Mesothelial cell of epicardium (in vitro differentiated cells): ENCODE results near the gene HEXIM2. TPM values are rescaled to one million over a fixed set of nuclear protein-coding genes. Genes with fewer than 3 reads are reported as not detected.

Experiments used
- DNase-seq, 2 experiments: peaks; one replicate each; pipeline ENCODE4 v3.0.0; 2021; ENCODE audit warnings: low spot score in 2 of 2; ENCODE audit not compliant: unreplicated experiment in 2 of 2
- H3K27ac Mint-ChIP-seq: 2 replicates; pipeline ENCODE4 v1.8.0; 2021; ENCODE audit warnings: mixed read lengths
- H3K27me3 Mint-ChIP-seq: 2 replicates; pipeline ENCODE4 v1.8.0; 2021; ENCODE audit warnings: low read depth, mixed read lengths
- H3K36me3 Mint-ChIP-seq: 2 replicates; pipeline ENCODE4 v1.8.0; 2021; ENCODE audit warnings: mixed read lengths
- H3K4me1 Mint-ChIP-seq: 2 replicates; pipeline ENCODE4 v1.8.0; 2021; ENCODE audit warnings: mixed read lengths
- H3K4me3 Mint-ChIP-seq: 2 replicates; pipeline ENCODE4 v1.8.0; 2021; ENCODE audit warnings: mild to moderate bottlenecking, moderate library complexity, mixed read lengths
- H3K9me3 Mint-ChIP-seq: 2 replicates; pipeline ENCODE4 v1.8.0; 2021; ENCODE audit warnings: mixed read lengths
- CTCF ChIP-seq: fragments of 200-600 bp; sonication (generic); IDR thresholded peaks from one replicate; pipeline ENCODE4 v1.5.0; 2021; ENCODE audit warnings: antibody characterized with exemption; ENCODE audit not compliant: unreplicated experiment
- total RNA-seq: library from RNA; stranded (reverse); gene quantifications from 3 replicates; pipeline ENCODE4 v1.2.1, GENCODE V29; 2021

HEXIM2 gene
- total RNA-seq, 1 donor from 2014 or later: 6.5 TPM

GRCh38 chr17:45144199-45145034 is 17.3 kb upstream of the HEXIM2 start:
- peak overlapping the region; percentile 94 for H3K27ac Mint-ChIP-seq
- H3K4me1 Mint-ChIP-seq: peaks cover 25% of the 10 kb centered on the region
- TF ChIP-seq CTCF: no peak
- H3K4me3 Mint-ChIP-seq: peak overlapping the region; percentile 68
- H3K27me3 Mint-ChIP-seq: no peaks in the 10 kb centered on the region
- peaks cover 3% of the 10 kb centered on the region for H3K36me3 Mint-ChIP-seq
- no peaks in the 10 kb centered on the region for H3K9me3 Mint-ChIP-seq
- no peak for DNase-seq

- peaks cover 3% of the 10 kb centered on the region for H3K36me3 Mint-ChIP-seq
- peak overlapping the region; percentile 49 for H3K4me3 Mint-ChIP-seq
- H3K27ac Mint-ChIP-seq: peak overlapping the region; percentile 59
- H3K9me3 Mint-ChIP-seq: no peaks in the 10 kb centered on the region
- H3K4me1 Mint-ChIP-seq: peaks cover 28% of the 10 kb centered on the region
- no peak for DNase-seq
- no peak for TF ChIP-seq CTCF
- no peaks in the 10 kb centered on the region for H3K27me3 Mint-ChIP-seq
Measured at GRCh38 chr17:45145035-45145389, 16.7 kb upstream of the HEXIM2 start.

GRCh38 chr17:45146166-45146565 is 15.5 kb upstream of the HEXIM2 start:
- H3K27me3 Mint-ChIP-seq: no peaks in the 10 kb centered on the region
- H3K4me1 Mint-ChIP-seq: peaks cover 35% of the 10 kb centered on the region
- peak overlapping the region; percentile 98 for H3K4me3 Mint-ChIP-seq
- peak overlapping the region; percentile 100 for H3K27ac Mint-ChIP-seq
- H3K36me3 Mint-ChIP-seq: peaks cover under 1% of the 10 kb centered on the region
- no peak for TF ChIP-seq CTCF
- DNase-seq: no peak
- no peaks in the 10 kb centered on the region for H3K9me3 Mint-ChIP-seq

- TF ChIP-seq CTCF: no peak
- Mint-ChIP-seq H3K9me3 (no peaks in the 10 kb centered on the region), H3K4me3 (peak overlapping the region; percentile 98), H3K4me1 (peaks cover 38% of the 10 kb centered on the region), H3K27me3 (no peaks in the 10 kb centered on the region), H3K27ac (peak overlapping the region; percentile 100), H3K36me3 (no peaks in the 10 kb centered on the region)
- DNase-seq: no peak
Measured at GRCh38 chr17:45146592-45146889, 15.1 kb upstream of the HEXIM2 start.

- Mint-ChIP-seq H3K4me1 (peaks cover 42% of the 10 kb centered on the region), H3K27ac (peak overlapping the region; percentile 100), H3K4me3 (peak overlapping the region; percentile 98), H3K9me3 (no peaks in the 10 kb centered on the region), H3K27me3 (no peaks in the 10 kb centered on the region), H3K36me3 (no peaks in the 10 kb centered on the region)
- DNase-seq: no peak
- TF ChIP-seq CTCF: no peak
Measured at GRCh38 chr17:45146890-45147580, 14.6 kb upstream of the HEXIM2 start.
